Naive thymus-derived CD8-positive, alpha-beta T cell (primary cell): ENCODE measurements around the gene PI4KB. TPM values are rescaled to one million over a fixed set of nuclear protein-coding genes. Genes with fewer than 3 reads are reported as not detected.

Experiments
- ATAC-seq, 2 donors: fragments of 150-1000 bp; cut with Tn5 transposase in 1 of 2; sonication (Bioruptor Pico), chemical (Tn5 transposase) in 1 of 2; 1 replicate in 1 of 2; 2 replicates in 1 of 2; pipeline ENCODE4 v1.10.0; 2021; ENCODE audit warnings: mild to moderate bottlenecking in 2 of 2, moderate library complexity in 2 of 2
- POLR2A ChIA-PET: fragments of 350-600 bp; sonication (Branson Sonifier 250); formaldehyde crosslinking; loops from one replicate; lab custom pipeline; 2021; ENCODE audit warnings: antibody characterized with exemption; lab: Charles Lee
- DNase-seq, 10 donors: peaks; one replicate each; pipeline versions ENCODE4 v3.0.0 to v3.0.0-alpha.2; 2020 to 2022
- H3K27ac Mint-ChIP-seq, 10 donors: one replicate each; pipeline ENCODE4 v1.8.0; 2020 to 2022; ENCODE audit warnings: mild to moderate bottlenecking in 10 of 10, mixed read lengths in 10 of 10, moderate library complexity in 4 of 10, inconsistent platforms in 1 of 10
- H3K27me3 Mint-ChIP-seq, 5 donors: one replicate each; pipeline ENCODE4 v1.8.0; 2021 to 2022; ENCODE audit warnings: mixed read lengths in 5 of 5
- H3K36me3 Mint-ChIP-seq, 3 donors: one replicate each; pipeline ENCODE4 v1.8.0; 2020 to 2022; ENCODE audit warnings: mixed read lengths in 3 of 3, mild to moderate bottlenecking in 2 of 3, inconsistent platforms in 1 of 3
- H3K4me1 Mint-ChIP-seq, 4 donors: one replicate each; pipeline ENCODE4 v1.8.0; 2021 to 2022; ENCODE audit warnings: mixed read lengths in 4 of 4
- H3K4me3 Mint-ChIP-seq, 10 donors: one replicate each; pipeline ENCODE4 v1.8.0; 2020 to 2022; ENCODE audit warnings: mild to moderate bottlenecking in 10 of 10, mixed read lengths in 10 of 10, moderate library complexity in 6 of 10, inconsistent platforms in 1 of 10
- H3K9me3 Mint-ChIP-seq, 9 donors: one replicate each; pipeline ENCODE4 v1.8.0; 2020 to 2022; ENCODE audit warnings: mixed read lengths in 9 of 9, mild to moderate bottlenecking in 3 of 9, inconsistent platforms in 1 of 9, moderate library complexity in 1 of 9
- polyA plus RNA-seq, 3 donors: library from polyadenylated mRNA; unstranded; fragments of 300-500 nt; fragmentation: Illumina TruSeq; gene quantifications; one replicate each; pipeline ENCODE4 v1.2.3, GENCODE V29; 2021
- total RNA-seq, 8 experiments: library from RNA in 2 of 8; stranded (reverse) in 2 of 8; gene quantifications; one replicate each; pipeline ENCODE4 v1.2.3 and lab custom pipeline; 2021 to 2026

PI4KB gene
- total and polyA plus RNA-seq, 5 experiments from 2014 or later, result 42.4 to 96.6 (median 63.3) TPM

GRCh38 chr1:151254217-151255213 is 72.7 kb downstream of the PI4KB start, which contains the start of gene PSMD4:
Gene PSMD4 (plus strand): TSS chr1:151254734. CDS start chr1:151254783, 49 bp downstream.
- H3K36me3 Mint-ChIP-seq, result peaks cover 0 to 9% (median 0%) of the 10 kb centered on the region in 3 donors
- H3K4me3 Mint-ChIP-seq, result peak within 1 kb of the TSS; percentile 87 to 99 (median 96)
- peaks cover 0 to 2% (median 0%) of the 10 kb centered on the region in 5 donors for H3K27me3 Mint-ChIP-seq
- ATAC-seq (peak; percentile 95), DNase-seq (peak; percentile 78 to 97 (median 92))
- H3K9me3 Mint-ChIP-seq, result no peaks in the 10 kb centered on the region
- H3K27ac Mint-ChIP-seq, result peak within 1 kb of the TSS; percentile 93 to 100 (median 96)
- H3K4me1 Mint-ChIP-seq, result peaks cover 22 to 41% (median 39%) of the 10 kb centered on the region in 4 donors
- POLR2A ChIA-PET, result interaction anchor here (0.5 to 2.2 kb wide), 14 partner anchors 27 to 259 kb away, joined by 3 to 12 read pairs (median 4); partner anchors contain the start of genes LYSMD1, PI4KB, PSMB4 and SCNM1

- peak; percentile 54 to 56 for ATAC-seq
- peak; percentile 27 to 83 (median 54) for DNase-seq
- POLR2A ChIA-PET, result interaction anchor here (0.6 to 1.4 kb wide), 9 partner anchors 25 to 620 kb away, joined by 3 to 9 read pairs (median 4); partner anchors contain the start of genes C1orf56, CDC42SE1, PIP5K1A and TNFAIP8L2
- Mint-ChIP-seq H3K4me1 (peaks cover 14 to 24% (median 23%) of the 10 kb centered on the region in 4 donors), H3K27ac (peak overlapping the region in 4 of 10 donors; percentile 13 to 42 (median 32)), H3K27me3 (peaks cover 0 to 2% (median 0%) of the 10 kb centered on the region in 5 donors), H3K36me3 (peaks cover under 1 to 32% (median 5%) of the 10 kb centered on the region in 3 donors), H3K9me3 (no peaks in the 10 kb centered on the region), H3K4me3 (peak overlapping the region in 1 of 10 donors; percentile 14)
Observed at GRCh38 chr1:151251656-151252470, 75.4 kb downstream of the PI4KB start.

GRCh38 chr1:151246786-151247185 is 80.4 kb downstream of the PI4KB start:
- Mint-ChIP-seq H3K36me3 (peaks cover 4 to 76% (median 15%) of the 10 kb centered on the region in 3 donors), H3K27ac (peak overlapping the region in 2 of 10 donors; percentile 6 to 58), H3K9me3 (no peaks in the 10 kb centered on the region), H3K4me3 (no peak overlapping the region), H3K4me1 (peaks cover 0 to 3% (median under 1%) of the 10 kb centered on the region in 4 donors), H3K27me3 (no peaks in the 10 kb centered on the region)
- ATAC-seq, result no peak
- DNase-seq, result no peak
- POLR2A ChIA-PET, result no interaction called here

- no peak for ATAC-seq
- POLR2A ChIA-PET, result no interaction called here
- Mint-ChIP-seq H3K36me3 (peaks cover 4 to 95% (median 17%) of the 10 kb centered on the region in 3 donors), H3K27ac (peak overlapping the region in 2 of 10 donors; percentile 15 to 50), H3K4me3 (no peak overlapping the region), H3K9me3 (no peaks in the 10 kb centered on the region), H3K4me1 (no peaks in the 10 kb centered on the region), H3K27me3 (no peaks in the 10 kb centered on the region)
- no peak for DNase-seq
Observed at GRCh38 chr1:151243683-151244216, 83.5 kb downstream of the PI4KB start.

GRCh38 chr1:151242442-151242841 is 84.8 kb downstream of the PI4KB start:
- POLR2A ChIA-PET, result interaction anchor here (0.6 kb wide), 1 partner anchor 926 kb away, joined by 7 read pairs; no protein-coding TSS in a partner anchor
- no peaks in the 10 kb centered on the region for H3K27me3 Mint-ChIP-seq
- peak overlapping the region in 3 of 10 donors; percentile 28 to 52 (median 47) for H3K27ac Mint-ChIP-seq
- peaks cover 4 to 95% (median 17%) of the 10 kb centered on the region in 3 donors for H3K36me3 Mint-ChIP-seq
- DNase-seq (no peak), ATAC-seq (no peak)
- no peak overlapping the region for H3K4me3 Mint-ChIP-seq
- peaks cover 0 to 8% (median 1%) of the 10 kb centered on the region in 4 donors for H3K4me1 Mint-ChIP-seq
- no peaks in the 10 kb centered on the region for H3K9me3 Mint-ChIP-seq

Other genes starting within 250 kb of the PI4KB start
- gene SEMA6C, start 180.8 kb downstream of the PI4KB start, total RNA-seq, result 10 to 100 TPM; 10.6 to 13.2 TPM
- gene SEMA6C, start 180.8 kb downstream of the PI4KB start, polyA plus RNA-seq, result 1 to 10 TPM in 1 of 3 donors, under 1 TPM in 2; 0.57 to 1.1 (median 0.81) TPM
- gene TNFAIP8L2, start 170.8 kb downstream of the PI4KB start, total RNA-seq, result 10 to 100 TPM; 31.5 to 33.1 TPM
- 10 to 100 TPM in 2 of 3 donors, 1 to 10 TPM in 1; 9.9 to 37.4 (median 11.7) TPM for gene TNFAIP8L2, start 170.8 kb downstream of the PI4KB start, polyA plus RNA-seq
- 1 to 10 TPM; 2.5 to 4.5 TPM for gene LYSMD1, start 161.5 kb downstream of the PI4KB start, total RNA-seq
- gene LYSMD1, start 161.5 kb downstream of the PI4KB start, polyA plus RNA-seq, result under 1 TPM in 2 of 3 donors, not detected in 1; 0.23 to 0.30 TPM
- gene SCNM1, start 161.3 kb downstream of the PI4KB start, total RNA-seq, result 10 to 100 TPM; 57.8 to 65.2 TPM
- 10 to 100 TPM; 53.7 to 74.2 (median 63.5) TPM for gene SCNM1, start 161.3 kb downstream of the PI4KB start, polyA plus RNA-seq
- 1 to 10 TPM; 2.0 to 4.6 TPM for gene TMOD4, start 151.4 kb downstream of the PI4KB start, total RNA-seq
- gene TMOD4, start 151.4 kb downstream of the PI4KB start, polyA plus RNA-seq, result under 1 TPM in 2 of 3 donors, not detected in 1; 0.50 to 0.59 TPM
- gene VPS72, start 137.2 kb downstream of the PI4KB start, total RNA-seq, result 10 to 100 TPM; 58.3 to 68.9 TPM
- 10 to 100 TPM; 69.7 to 79.1 (median 70.9) TPM for gene VPS72, start 137.2 kb downstream of the PI4KB start, polyA plus RNA-seq
- gene PIP5K1A, start 128.9 kb downstream of the PI4KB start, total RNA-seq, result 10 to 100 TPM; 52.5 to 55.8 TPM
- 10 to 100 TPM in 2 of 3 donors, 1 to 10 TPM in 1; 8.5 to 11.0 (median 10.9) TPM for gene PIP5K1A, start 128.9 kb downstream of the PI4KB start, polyA plus RNA-seq
- gene PSMD4, start 72.7 kb downstream of the PI4KB start, total RNA-seq, result 100 to 1,000 TPM; 126 to 130 TPM
- 100 to 1,000 TPM; 220 to 239 (median 228) TPM for gene PSMD4, start 72.7 kb downstream of the PI4KB start, polyA plus RNA-seq
- gene ZNF687, start 45.1 kb downstream of the PI4KB start, total RNA-seq, result 10 to 100 TPM; 34.6 to 37.2 TPM
- 1 to 10 TPM in 1 of 3 donors, under 1 TPM in 2; 0.56 to 1.1 (median 0.96) TPM for gene ZNF687, start 45.1 kb downstream of the PI4KB start, polyA plus RNA-seq
- 10 to 100 TPM; 64.5 to 68.3 TPM for gene RFX5, start 19.8 kb upstream of the PI4KB start, total RNA-seq
- gene RFX5, start 19.8 kb upstream of the PI4KB start, polyA plus RNA-seq, result 10 to 100 TPM; 22.8 to 38.8 (median 23.9) TPM
- not detected for gene SELENBP1, start 45.3 kb upstream of the PI4KB start, total RNA-seq
- gene SELENBP1, start 45.3 kb upstream of the PI4KB start, polyA plus RNA-seq, result not detected
- 100 to 1,000 TPM; 224 to 230 TPM for gene PSMB4, start 72.2 kb upstream of the PI4KB start, total RNA-seq
- 10 to 100 TPM; 47.4 to 57.5 (median 57.3) TPM for gene PSMB4, start 72.2 kb upstream of the PI4KB start, polyA plus RNA-seq
- 100 to 1,000 TPM; 101 to 112 TPM for gene POGZ, start 132.1 kb upstream of the PI4KB start, total RNA-seq
- gene POGZ, start 132.1 kb upstream of the PI4KB start, polyA plus RNA-seq, result 1 to 10 TPM; 5.9 to 9.5 (median 9.0) TPM
- gene CGN, start 184.0 kb upstream of the PI4KB start, total RNA-seq, result 1 to 10 TPM; 2.6 to 2.7 TPM
- gene CGN, start 184.0 kb upstream of the PI4KB start, polyA plus RNA-seq, result 1 to 10 TPM in 2 of 3 donors, under 1 TPM in 1; 0.08 to 1.3 (median 1.0) TPM
- gene TUFT1, start 212.9 kb upstream of the PI4KB start, total RNA-seq, result 1 to 10 TPM; 2.9 to 3.2 TPM
- gene TUFT1, start 212.9 kb upstream of the PI4KB start, polyA plus RNA-seq, result 1 to 10 TPM in 2 of 3 donors, under 1 TPM in 1; 0.80 to 1.9 (median 1.7) TPM